Lower leg skin (tissue), 4 donors: ENCODE data around the gene RGS16. TPM values are rescaled to one million over a fixed set of nuclear protein-coding genes. Genes with fewer than 3 reads are reported as not detected.

Experiments
- DNase-seq, 2 donors: peaks; one replicate each; pipeline ENCODE4 v3.0.0-alpha.2; 2019; ENCODE audit warnings: low spot score in 2 of 2
- H3K4me3 ChIP-seq: fragments of 200-600 bp; sonication (generic); 2 replicates; pipeline ENCODE4 v1.5.1; 2017; ENCODE audit warnings: mild to moderate bottlenecking, low read depth; ENCODE audit not compliant: poor library complexity, severe bottlenecking
- POLR2A ChIP-seq, 2 donors: fragments of 450-650 bp; IDR thresholded peaks; one replicate each; pipeline ENCODE4 v1.6.1; 2016 to 2017; ENCODE audit warnings: antibody characterized with exemption in 2 of 2, mild to moderate bottlenecking in 1 of 2, moderate library complexity in 1 of 2
- WGBS, 2 donors: methylation state at CpG; one replicate each; pipeline ENCODE4 v1.1.5; 2018; 5-methylcytosine and 5-hydroxymethylcytosine counted together
- intact Hi-C: fragments of 100-400 bp; cut with DNase I; formaldehyde crosslinking; loops from one replicate; pipeline ENCODE4 v1.15.0; 2023; ENCODE audit warnings: low total_unique reads
- total RNA-seq, 4 donors: library from RNA; depleted of rRNA; stranded (reverse); fragments of >200 nt; gene quantifications; one replicate each; pipeline ENCODE4 v1.1.0, GENCODE V29; 2016
- TF ChIP-seq, protein P1 (sequence below), 3 donors: fragments of 450-650 bp; IDR thresholded peaks; one replicate each; pipeline ENCODE4 v1.5.1; 2016; ENCODE audit warnings: antibody characterized with exemption in 3 of 3, mild to moderate bottlenecking in 3 of 3, moderate library complexity in 2 of 3

The RGS16 gene
- total RNA-seq, 4 donors from 2014 or later: 0.37 to 1.2 (median 1.1) TPM; not detected in 1

DNA sequence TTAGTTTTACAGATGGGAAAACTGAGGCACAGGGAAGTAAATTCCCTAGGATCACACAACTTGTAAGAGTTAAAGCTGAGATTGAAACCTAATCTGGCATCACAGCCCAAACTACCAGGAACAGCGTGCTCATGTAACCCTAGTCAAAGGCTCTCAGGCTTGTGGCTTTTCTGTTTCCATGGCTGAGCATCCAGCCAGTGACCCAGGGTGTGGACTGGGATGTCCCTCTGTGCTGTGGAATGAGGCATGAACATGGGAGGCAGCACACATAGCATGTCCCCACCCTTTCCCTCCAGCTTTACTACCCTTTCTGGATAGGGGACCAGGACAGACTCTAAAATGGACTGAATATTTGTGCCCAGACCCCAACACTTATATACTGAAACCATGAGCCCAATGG lies 35.1 kb upstream of the RGS16 start:
- 80 to 100% methylated on average over 1 of the region's 1 CpG for WGBS, 2 donors
- intact Hi-C loops: no loop called here
- no peak for DNase-seq
- H3K4me3 ChIP-seq: no peak overlapping the region
- no peak for TF ChIP-seq POLR2A (IDR thresholded peaks at IDR 0.05)
- TF ChIP-seq, protein P1, sequence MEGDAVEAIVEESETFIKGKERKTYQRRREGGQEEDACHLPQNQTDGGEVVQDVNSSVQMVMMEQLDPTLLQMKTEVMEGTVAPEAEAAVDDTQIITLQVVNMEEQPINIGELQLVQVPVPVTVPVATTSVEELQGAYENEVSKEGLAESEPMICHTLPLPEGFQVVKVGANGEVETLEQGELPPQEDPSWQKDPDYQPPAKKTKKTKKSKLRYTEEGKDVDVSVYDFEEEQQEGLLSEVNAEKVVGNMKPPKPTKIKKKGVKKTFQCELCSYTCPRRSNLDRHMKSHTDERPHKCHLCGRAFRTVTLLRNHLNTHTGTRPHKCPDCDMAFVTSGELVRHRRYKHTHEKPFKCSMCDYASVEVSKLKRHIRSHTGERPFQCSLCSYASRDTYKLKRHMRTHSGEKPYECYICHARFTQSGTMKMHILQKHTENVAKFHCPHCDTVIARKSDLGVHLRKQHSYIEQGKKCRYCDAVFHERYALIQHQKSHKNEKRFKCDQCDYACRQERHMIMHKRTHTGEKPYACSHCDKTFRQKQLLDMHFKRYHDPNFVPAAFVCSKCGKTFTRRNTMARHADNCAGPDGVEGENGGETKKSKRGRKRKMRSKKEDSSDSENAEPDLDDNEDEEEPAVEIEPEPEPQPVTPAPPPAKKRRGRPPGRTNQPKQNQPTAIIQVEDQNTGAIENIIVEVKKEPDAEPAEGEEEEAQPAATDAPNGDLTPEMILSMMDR (IDR thresholded peaks at IDR 0.05): no peak

DNA sequence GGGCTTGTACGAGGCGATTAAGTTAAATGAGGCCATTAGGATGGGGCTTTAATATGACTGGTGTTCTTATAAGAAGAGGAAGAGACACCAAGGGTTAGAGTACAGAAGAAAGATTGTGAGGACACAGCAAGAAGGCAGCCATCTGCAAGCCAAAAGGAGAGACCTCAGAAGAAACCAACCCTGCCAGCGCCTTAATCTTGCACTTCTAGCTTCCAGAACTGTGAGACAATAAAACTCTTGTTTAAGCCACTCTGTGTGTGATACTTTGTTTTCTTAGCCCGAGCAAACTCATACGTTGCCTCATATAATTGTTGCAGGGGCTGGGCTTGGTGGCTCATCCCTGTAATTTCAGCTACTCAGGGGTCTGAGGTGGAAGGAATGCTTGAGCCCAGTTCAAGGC lies 33.6 kb upstream of the RGS16 start:
- TF ChIP-seq, protein P1 (IDR thresholded peaks at IDR 0.05): no peak
- TF ChIP-seq POLR2A (IDR thresholded peaks at IDR 0.05): no peak
- no peak overlapping the region for H3K4me3 ChIP-seq
- WGBS, 2 donors: 92 to 94% methylated on average over 5 of the region's 5 CpGs
- intact Hi-C loops: no loop called here
- DNase-seq: no peak

DNA sequence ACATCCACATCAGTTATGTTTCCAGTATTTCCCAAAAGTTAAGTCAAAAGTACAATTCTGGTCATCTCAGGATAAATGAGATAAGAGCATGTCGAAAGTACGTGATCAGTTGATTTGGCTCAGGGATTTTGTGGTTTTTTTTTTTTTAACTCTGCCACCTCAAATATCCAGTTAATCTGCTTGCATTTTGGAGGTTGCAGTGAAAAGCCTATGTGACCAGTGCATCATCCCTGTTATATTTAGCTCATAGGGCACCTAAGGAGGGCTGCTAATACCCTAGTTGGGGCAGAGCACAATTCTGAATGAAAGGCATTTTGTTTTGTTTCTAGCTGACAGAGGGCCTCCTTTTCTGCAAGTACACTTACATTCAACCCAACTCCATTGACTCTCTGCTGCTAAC lies 31.7 kb upstream of the RGS16 start:
- DNase-seq: no peak
- intact Hi-C loops: no loop called here
- WGBS, 2 donors: 75 to 76% methylated on average over 2 of the region's 2 CpGs
- TF ChIP-seq, protein P1 (IDR thresholded peaks at IDR 0.05): no peak
- no peak for TF ChIP-seq POLR2A (IDR thresholded peaks at IDR 0.05)
- no peak overlapping the region for H3K4me3 ChIP-seq

DNA sequence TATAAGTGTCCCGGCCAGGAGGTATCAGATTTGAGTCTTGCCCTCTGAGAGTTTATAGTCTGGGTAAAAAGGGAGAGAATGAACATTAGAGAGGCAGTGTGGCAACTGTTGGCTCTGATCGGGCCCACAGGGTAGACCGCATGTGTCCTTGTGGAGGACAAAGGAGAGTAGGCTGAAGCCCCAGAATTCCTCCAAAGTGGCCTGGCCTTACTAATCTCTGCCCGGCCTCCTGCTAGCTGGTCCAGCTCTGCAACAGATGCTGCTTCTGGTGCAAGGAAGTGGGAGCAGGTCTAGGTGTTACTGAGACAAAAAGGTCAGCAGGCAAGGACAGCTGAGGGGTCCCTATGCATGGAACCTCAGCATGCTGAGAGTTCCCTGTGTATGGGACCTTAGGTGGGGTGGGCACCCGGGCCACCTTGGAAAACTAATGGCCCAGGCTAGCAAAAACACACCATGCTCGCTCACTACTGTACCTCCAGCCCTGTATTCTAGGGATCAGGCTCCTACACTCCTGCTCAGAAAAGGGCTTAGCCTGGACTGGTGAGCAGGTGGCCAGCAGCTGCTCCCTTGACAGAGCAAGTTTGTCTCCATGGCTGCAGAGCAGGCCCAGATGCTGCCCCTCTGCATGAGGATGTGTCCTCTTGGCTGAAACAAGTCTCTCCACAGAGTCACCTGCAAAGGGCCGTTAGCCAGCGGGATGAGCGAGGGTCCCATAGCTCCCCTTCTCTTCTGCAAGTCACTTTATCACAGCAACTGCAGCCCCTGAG lies 30.3 kb upstream of the RGS16 start:
- 82 to 93% methylated on average over 9 of the region's 9 CpGs for WGBS, 2 donors

DNA sequence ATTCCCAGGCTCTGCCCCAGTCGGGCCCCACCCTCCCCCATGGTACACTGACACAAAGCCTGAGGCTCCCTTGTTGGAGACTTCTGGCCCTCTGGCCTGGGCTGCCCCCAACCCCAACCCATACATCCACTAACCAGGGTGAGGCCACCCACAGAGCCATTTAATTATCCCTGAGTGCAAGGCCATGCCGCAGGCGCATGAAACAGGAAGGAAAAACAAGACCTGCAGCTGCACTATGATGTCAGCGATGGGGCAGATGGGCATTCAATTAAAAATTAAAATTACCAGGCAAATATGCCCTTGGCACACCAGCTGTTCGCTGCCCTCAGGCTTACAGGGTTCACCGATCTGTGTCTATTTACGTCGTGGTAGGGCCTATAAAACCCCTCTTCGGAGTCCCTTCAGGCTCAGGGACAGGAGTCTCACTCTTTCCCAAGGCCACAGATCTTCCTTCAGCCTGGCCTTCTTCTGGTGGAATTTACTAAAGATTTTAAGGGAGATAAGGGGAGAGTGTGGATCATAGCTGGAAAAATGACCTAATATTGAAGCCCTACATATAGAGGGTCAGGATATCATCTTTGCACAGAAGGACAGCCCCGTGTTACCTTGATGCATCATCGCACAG lies 29.6 kb upstream of the RGS16 start:
- no peak for DNase-seq
- TF ChIP-seq POLR2A (IDR thresholded peaks at IDR 0.05): no peak
- TF ChIP-seq, protein P1 (IDR thresholded peaks at IDR 0.05): no peak
- no peak overlapping the region for H3K4me3 ChIP-seq
- intact Hi-C loops: no loop called here
- 77 to 81% methylated on average over 11 of the region's 11 CpGs for WGBS, 2 donors

More for the DNA sequence above, 30.3 kb upstream of the RGS16 start:
- intact Hi-C loops: no loop called here
- no peak for DNase-seq
- TF ChIP-seq, protein P1 (IDR thresholded peaks at IDR 0.05): no peak
- TF ChIP-seq POLR2A (IDR thresholded peaks at IDR 0.05): no peak
- no peak overlapping the region for H3K4me3 ChIP-seq
